GM21737 (cell line): ENCODE measurements around the gene EPG5.
"Not testable (repeated sequence)": the region's sequence is repeated elsewhere in the genome, so short reads cannot be mapped to it uniquely, and the experiment has no call there.

Source experiments
- ATAC-seq: cut with Tn5 transposase; IDR thresholded peaks from one replicate; pipeline ENCODE4 v1.9.1; 2021; ENCODE audit warnings: mild to moderate bottlenecking, moderate library complexity; ENCODE audit not compliant: unreplicated experiment

The EPG5 gene

GRCh38 chr18:45817543-45817942, 149.6 kb downstream of the EPG5 start:
- ATAC-seq, result no peak

GRCh38 chr18:45814733-45815132, 152.4 kb downstream of the EPG5 start:
- not testable (repeated sequence) for ATAC-seq

GRCh38 chr18:45807144-45807543, 160.0 kb downstream of the EPG5 start:
- ATAC-seq, result not testable (repeated sequence)

GRCh38 chr18:45806226-45806625, 160.9 kb downstream of the EPG5 start:
- no peak for ATAC-seq

GRCh38 chr18:45805551-45805950, 161.6 kb downstream of the EPG5 start:
- no peak for ATAC-seq

- no peak for ATAC-seq
These were observed 164.2 kb downstream of the EPG5 start for GRCh38 chr18:45802814-45803492.

- no peak for ATAC-seq
These were observed 165.6 kb downstream of the EPG5 start for GRCh38 chr18:45801416-45802004.
